GM23338 (cell line): Measurements from ENCODE around the gene ZBTB7C. TPM values are rescaled to one million over a fixed set of nuclear protein-coding genes. Genes with fewer than 3 reads are reported as not detected.
A peak's percentile ranks its signal among the peaks of the same experiment; 100 is the strongest.

ENCODE experiments used
- ATAC-seq: fragments of 200-7000 bp; cut with Tn5 transposase; 3 replicates; pipeline ENCODE4 v1.9.1; 2020
- DNase-seq: peaks from one replicate; pipeline ENCODE4 v3.0.0-alpha.2; 2015; ENCODE audit warnings: low spot score
- H2AFZ ChIP-seq: fragments of 200-600 bp; sonication (generic); 2 replicates; pipeline ENCODE4 v1.8.0; 2016; ENCODE audit warnings: antibody characterized with exemption, mild to moderate bottlenecking, moderate library complexity
- H3F3A ChIP-seq: fragments of 200-600 bp; sonication (generic); replicated peaks from 2 replicates; pipeline ENCODE4 v1.8.0; 2017; ENCODE audit warnings: antibody characterized with exemption, mixed run types, low read depth
- H3K27ac ChIP-seq: fragments of 200-600 bp; sonication (generic); 2 replicates; pipeline ENCODE4 v1.6.1; 2016; ENCODE audit warnings: low read depth
- H3K27me3 ChIP-seq: fragments of 200-600 bp; sonication (generic); 2 replicates; pipeline ENCODE4 v1.8.0; 2016; ENCODE audit warnings: mild to moderate bottlenecking, mixed run types, moderate library complexity; ENCODE audit not compliant: insufficient read depth
- H3K36me3 ChIP-seq: fragments of 200-600 bp; sonication (generic); 2 replicates; pipeline ENCODE4 v1.8.0; 2016; ENCODE audit warnings: mild to moderate bottlenecking; ENCODE audit not compliant: insufficient read depth
- H3K4me1 ChIP-seq: fragments of 200-600 bp; sonication (generic); 2 replicates; pipeline ENCODE4 v1.8.0; 2016; ENCODE audit warnings: mild to moderate bottlenecking, moderate library complexity; ENCODE audit not compliant: insufficient read depth
- H3K4me2 ChIP-seq: fragments of 200-600 bp; sonication (generic); 2 replicates; pipeline ENCODE4 v1.7.1; 2017; ENCODE audit warnings: mixed run types
- H3K4me3 ChIP-seq: fragments of 200-600 bp; sonication (generic); 2 replicates; pipeline ENCODE4 v1.6.1; 2016; ENCODE audit warnings: mixed run types
- H3K79me2 ChIP-seq: fragments of 200-600 bp; sonication (generic); replicated peaks from 2 replicates; pipeline ENCODE4 v1.8.0; 2017; ENCODE audit warnings: mild to moderate bottlenecking; ENCODE audit not compliant: insufficient read depth
- H3K9me2 ChIP-seq: fragments of 200-600 bp; sonication (generic); 2 replicates; pipeline ENCODE4 v1.8.0; 2017; ENCODE audit not compliant: insufficient read depth
- H4K20me1 ChIP-seq: fragments of 200-600 bp; sonication (generic); replicated peaks from 2 replicates; pipeline ENCODE4 v1.8.0; 2017; ENCODE audit warnings: mild to moderate bottlenecking; ENCODE audit not compliant: insufficient read depth
- H3K27ac Mint-ChIP-seq: 2 replicates; pipeline ENCODE4 v1.8.0; 2020; ENCODE audit warnings: inconsistent platforms, mild to moderate bottlenecking, moderate library complexity, mixed read lengths
- H3K27me3 Mint-ChIP-seq: 3 replicates; pipeline ENCODE4 v1.8.0; 2022; ENCODE audit warnings: low read depth, mild to moderate bottlenecking, moderate library complexity, mixed read lengths, inconsistent platforms; ENCODE audit not compliant: insufficient read depth, poor library complexity
- H3K36me3 Mint-ChIP-seq: 3 replicates; pipeline ENCODE4 v1.8.0; 2021; ENCODE audit warnings: low read depth, mild to moderate bottlenecking, inconsistent platforms, moderate library complexity, mixed read lengths
- H3K4me1 Mint-ChIP-seq: 3 replicates; pipeline ENCODE4 v1.8.0; 2020; ENCODE audit warnings: mild to moderate bottlenecking, inconsistent platforms, mixed read lengths
- H3K4me3 Mint-ChIP-seq: 3 replicates; pipeline ENCODE4 v1.8.0; 2021; ENCODE audit warnings: moderate library complexity, mild to moderate bottlenecking, inconsistent platforms, mixed read lengths
- H3K9me3 Mint-ChIP-seq: 3 replicates; pipeline ENCODE4 v1.8.0; 2020; ENCODE audit warnings: moderate library complexity, mild to moderate bottlenecking, inconsistent platforms, mixed read lengths
- CREB1 ChIP-seq: fragments of 250-450 bp; sonication (Bioruptor Pico); IDR thresholded peaks from 2 replicates; pipeline ENCODE4 v1.5.0; 2020; ENCODE audit warnings: low read depth, mild to moderate bottlenecking, moderate library complexity
- CTCF ChIP-seq, 2 experiments: fragments of 200-600 bp in 1 of 2; sonication (generic) in 1 of 2; conservative IDR thresholded peaks; 2 replicates each; pipeline versions ENCODE4 v1.5.1 to v1.6.1; 2016 to 2017; ENCODE audit warnings: antibody characterized with exemption in 2 of 2, low read depth in 2 of 2, mild to moderate bottlenecking in 2 of 2, moderate library complexity in 1 of 2
- EZH2 ChIP-seq: fragments of 200-600 bp; sonication (generic); IDR thresholded peaks from one replicate; pipeline ENCODE4 v1.8.0; 2017; ENCODE audit warnings: antibody characterized with exemption, mild to moderate bottlenecking, low read depth; ENCODE audit not compliant: unreplicated experiment
- EZH2phosphoT487 ChIP-seq: fragments of 200-600 bp; sonication (generic); IDR thresholded peaks from one replicate; pipeline ENCODE4 v1.8.1; 2018; ENCODE audit warnings: antibody characterized with exemption; ENCODE audit not compliant: unreplicated experiment
- JUNB ChIP-seq: IDR thresholded peaks from one replicate; pipeline ENCODE4 v1.6.1; 2016; ENCODE audit warnings: antibody characterized with exemption; ENCODE audit not compliant: unreplicated experiment
- POLR2AphosphoS5 ChIP-seq: IDR thresholded peaks from 2 replicates; pipeline ENCODE4 v1.6.1; 2016; ENCODE audit warnings: antibody characterized with exemption, low read depth
- ZNF331 ChIP-seq: fragments of 250-450 bp; sonication (Bioruptor Pico); IDR thresholded peaks from 2 replicates; pipeline ENCODE4 v1.5.0; 2020; ENCODE audit warnings: low read depth, mild to moderate bottlenecking, moderate library complexity
- ZNF462 ChIP-seq: fragments of 250-450 bp; sonication (Bioruptor Pico); IDR thresholded peaks from 2 replicates; pipeline ENCODE4 v1.5.0; 2020; ENCODE audit warnings: mild to moderate bottlenecking, moderate library complexity
- polyA plus RNA-seq: library from polyadenylated mRNA; unstranded; fragments of >200 nt; fragmentation: Nextera tagmentation; extraction: Ambion mirVana; gene quantifications from 2 replicates; pipeline ENCODE4 v1.2.1, GENCODE V29; 2016
- total RNA-seq: library from RNA; depleted of rRNA; stranded (reverse); fragments of >200 nt; shearing (Covaris generic); gene quantifications from 2 replicates; pipeline ENCODE4 v1.2.3, GENCODE V29; 2014

ZBTB7C gene
- total and polyA plus RNA-seq, 2 experiments from 2014 or later: 0.03 to 0.14 TPM

GRCh38 chr18:48138210-48138609, 271.0 kb downstream of the ZBTB7C start:
- Histone ChIP-seq H3K4me3 (0 out of 2 replicates have a peak overlapping the region, but pooled peaks have one; percentile 85), H3K27me3 (peaks cover 51% of the 10 kb centered on the region), H3K27ac (no peak overlapping the region), H3K4me2 (peak overlapping the region; percentile 98; the same call in 1 of the 2 replicates), H2AFZ (no peak overlapping the region), H3K36me3 (no peaks in the 10 kb centered on the region), H3K79me2 (no peaks in the 10 kb centered on the region), H3K4me1 (peaks cover 37% of the 10 kb centered on the region), H4K20me1 (no peaks in the 10 kb centered on the region; the same call in 1 of the 2 replicates), H3K9me2 (no peaks in the 10 kb centered on the region), H3F3A (no peaks in the 10 kb centered on the region)
- DNase-seq (peak; percentile 42), ATAC-seq (peak; percentile 19)
- Mint-ChIP-seq H3K4me1 (peaks cover 58% of the 10 kb centered on the region), H3K9me3 (no peaks in the 10 kb centered on the region; the same call in 2 of the 3 replicates), H3K36me3 (no peaks in the 10 kb centered on the region; the same call in 2 of the 3 replicates), H3K4me3 (peak overlapping the region; percentile 75; the same call in 2 of the 3 replicates), H3K27ac (no peak overlapping the region), H3K27me3 (peaks cover 47% of the 10 kb centered on the region)
- no peak for TF ChIP-seq JUNB
- no peak for TF ChIP-seq EZH2phosphoT487
- TF ChIP-seq CTCF (conservative IDR thresholded peaks at IDR 0.05; ENCODE audit: low read depth in 2 of 2): no peak
- TF ChIP-seq CREB1 (CRISPR knock-in tag): no peak

GRCh38 chr18:48137374-48138081, 271.7 kb downstream of the ZBTB7C start:
- H3K36me3 Mint-ChIP-seq: no peaks in the 10 kb centered on the region; the same call in 2 of the 3 replicates
- Histone ChIP-seq H3K4me1 (peaks cover 37% of the 10 kb centered on the region), H3K4me2 (peak overlapping the region; percentile 98), H3K36me3 (no peaks in the 10 kb centered on the region), H3K79me2 (no peaks in the 10 kb centered on the region), H3K27ac (no peak overlapping the region), H4K20me1 (no peaks in the 10 kb centered on the region; the same call in 1 of the 2 replicates), H2AFZ (peak overlapping the region; percentile 89), H3K4me3 (peak overlapping the region; percentile 85), H3K27me3 (peaks cover 51% of the 10 kb centered on the region), H3F3A (no peaks in the 10 kb centered on the region), H3K9me2 (no peaks in the 10 kb centered on the region)
- peak; percentile 9 for DNase-seq
- H3K4me3 Mint-ChIP-seq: peak overlapping the region; percentile 75
- no peaks in the 10 kb centered on the region; the same call in 2 of the 3 replicates for H3K9me3 Mint-ChIP-seq
- H3K27me3 Mint-ChIP-seq: peaks cover 46% of the 10 kb centered on the region
- peaks cover 52% of the 10 kb centered on the region for H3K4me1 Mint-ChIP-seq
- TF ChIP-seq CTCF (conservative IDR thresholded peaks at IDR 0.05; ENCODE audit: low read depth in 2 of 2) (0 out of 4 replicates have a peak, but pooled peaks of 1 of the 2 experiments have one; percentile 3), POLR2AphosphoS5 (no peak), ZNF462 (CRISPR knock-in tag) (no peak), CREB1 (CRISPR knock-in tag) (no peak), EZH2 (peak; percentile 28), ZNF331 (no peak)
- ATAC-seq: no peak
- no peak overlapping the region for H3K27ac Mint-ChIP-seq
